GM18951 (cell line): Measurements from ENCODE around the gene ITGA8.

ENCODE experiments used
- POLR2A ChIP-seq: IDR thresholded peaks from 4 replicates; pipeline ENCODE4 v1.6.1; 2011; ENCODE audit warnings: mild to moderate bottlenecking; ENCODE audit not compliant: insufficient read length, insufficient read depth; ENCODE audit errors: extremely low read depth
- in situ Hi-C: fragments of 300-500 bp; cut with MboI; formaldehyde crosslinking; loops from one replicate; pipeline ENCODE4 v1.12.0; 2022; ENCODE audit warnings: low sequenced_read_pairs, mixed read lengths, inconsistent platforms; ENCODE audit not compliant: unreplicated experiment

ITGA8 gene

DNA sequence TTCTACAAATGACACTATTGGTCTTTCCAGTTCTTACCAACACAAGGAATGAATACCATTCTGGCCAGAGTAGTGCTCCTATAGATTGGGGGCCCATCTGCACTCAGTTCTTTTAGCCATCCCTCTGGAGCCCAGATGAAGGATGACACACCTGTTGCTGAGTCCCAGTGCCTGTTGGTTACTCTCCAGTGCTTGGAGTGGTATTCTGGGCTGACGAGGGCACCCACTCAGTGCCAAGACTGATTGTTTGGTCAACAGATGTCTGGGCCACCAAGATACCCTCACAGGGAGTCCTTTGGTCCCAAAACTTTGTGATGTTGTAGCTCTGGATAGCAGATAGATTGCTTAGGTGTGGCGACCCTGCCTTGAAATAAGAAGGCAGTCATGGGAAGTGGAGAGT, 23.7 kb upstream of the ITGA8 start:
- no peak for TF ChIP-seq POLR2A
- in situ Hi-C loops: loop anchor here (25.0 kb wide), 1 partner anchor 306 kb away; no protein-coding TSS in a partner anchor

DNA sequence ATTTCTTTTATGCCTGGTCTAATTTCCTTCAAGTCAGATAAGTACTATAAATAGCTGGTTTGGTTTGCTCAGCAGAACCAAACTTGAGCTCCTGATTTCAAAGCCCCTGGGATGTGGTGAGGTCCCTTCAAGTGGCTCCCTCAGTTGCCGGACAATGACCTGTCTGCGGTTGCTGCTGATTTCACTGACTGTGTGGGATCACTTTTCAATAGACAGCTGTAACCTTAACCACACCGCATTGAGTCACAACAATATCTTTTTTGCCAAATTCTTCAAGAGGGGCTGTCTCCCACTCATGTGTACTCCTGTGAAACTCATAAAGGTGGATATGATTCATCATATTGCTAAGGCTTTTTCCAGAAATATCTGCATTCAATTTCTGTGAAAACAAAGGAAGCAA, 23.1 kb upstream of the ITGA8 start:
- in situ Hi-C loops: loop anchor here (25.0 kb wide), 1 partner anchor 306 kb away; no protein-coding TSS in a partner anchor
- TF ChIP-seq POLR2A: no peak

DNA sequence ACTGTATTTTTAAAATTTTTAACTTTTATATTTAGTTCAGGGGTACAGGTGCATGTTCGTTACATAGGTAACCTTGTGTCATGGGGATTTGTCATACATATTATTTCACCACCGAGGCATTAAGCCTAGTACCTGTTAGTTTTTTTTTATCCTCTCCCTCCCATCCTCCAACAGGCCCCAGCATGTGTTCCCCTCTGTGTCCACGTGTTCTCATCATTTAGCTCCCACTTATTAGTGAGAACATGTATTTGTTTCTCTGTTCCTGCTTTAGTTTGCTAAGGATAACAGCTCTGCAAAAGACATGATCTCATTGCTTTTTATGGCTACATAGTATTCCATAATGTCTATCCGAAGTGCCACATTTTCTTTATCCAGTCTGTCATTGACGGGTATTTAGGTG, 22.4 kb upstream of the ITGA8 start:
- in situ Hi-C loops: loop anchor here (25.0 kb wide), 1 partner anchor 305 kb away; no protein-coding TSS in a partner anchor
- no peak for TF ChIP-seq POLR2A

DNA sequence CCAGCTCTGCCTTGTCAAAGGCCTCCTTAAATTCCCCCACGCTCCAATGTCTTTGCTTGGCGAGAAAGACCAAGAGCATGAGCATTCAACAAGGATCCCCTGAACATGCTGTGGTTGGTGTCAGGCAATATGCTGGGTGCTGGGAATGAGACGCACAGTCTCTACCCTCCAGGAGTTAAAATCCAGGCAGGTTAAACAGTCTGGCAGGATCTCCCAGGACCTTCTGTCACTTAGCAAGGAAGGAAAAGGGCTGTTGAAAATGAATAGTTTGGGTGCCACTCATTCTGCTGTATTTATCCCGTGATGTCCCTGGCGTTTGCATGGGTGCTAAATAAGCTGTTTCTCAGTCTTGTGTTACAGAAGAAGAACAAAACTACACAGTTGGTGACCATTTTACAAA, 21.9 kb upstream of the ITGA8 start:
- no peak for TF ChIP-seq POLR2A
- in situ Hi-C loops: loop anchor here (25.0 kb wide), 1 partner anchor 304 kb away; no protein-coding TSS in a partner anchor

DNA sequence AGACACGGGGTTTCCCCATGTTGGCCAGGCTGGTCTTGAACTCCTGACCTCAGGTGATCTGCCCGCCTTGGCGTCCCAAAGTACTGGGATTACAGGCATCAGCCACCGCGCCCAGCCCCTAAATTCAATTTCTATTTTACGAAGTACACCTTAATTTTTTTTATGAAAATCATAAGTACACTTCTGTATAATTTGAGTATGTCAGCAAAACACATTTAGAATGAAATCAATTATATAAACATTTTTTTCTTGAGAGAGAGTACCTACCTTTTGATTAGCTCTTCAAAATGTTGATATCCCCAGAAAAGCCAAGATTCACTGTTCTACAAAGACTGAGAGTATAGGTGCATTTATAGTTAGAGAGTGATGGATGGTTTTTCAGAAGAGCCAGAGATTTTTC, 20.5 kb upstream of the ITGA8 start:
- in situ Hi-C loops: loop anchor here (25.0 kb wide), 1 partner anchor 303 kb away; no protein-coding TSS in a partner anchor
- TF ChIP-seq POLR2A: no peak

DNA sequence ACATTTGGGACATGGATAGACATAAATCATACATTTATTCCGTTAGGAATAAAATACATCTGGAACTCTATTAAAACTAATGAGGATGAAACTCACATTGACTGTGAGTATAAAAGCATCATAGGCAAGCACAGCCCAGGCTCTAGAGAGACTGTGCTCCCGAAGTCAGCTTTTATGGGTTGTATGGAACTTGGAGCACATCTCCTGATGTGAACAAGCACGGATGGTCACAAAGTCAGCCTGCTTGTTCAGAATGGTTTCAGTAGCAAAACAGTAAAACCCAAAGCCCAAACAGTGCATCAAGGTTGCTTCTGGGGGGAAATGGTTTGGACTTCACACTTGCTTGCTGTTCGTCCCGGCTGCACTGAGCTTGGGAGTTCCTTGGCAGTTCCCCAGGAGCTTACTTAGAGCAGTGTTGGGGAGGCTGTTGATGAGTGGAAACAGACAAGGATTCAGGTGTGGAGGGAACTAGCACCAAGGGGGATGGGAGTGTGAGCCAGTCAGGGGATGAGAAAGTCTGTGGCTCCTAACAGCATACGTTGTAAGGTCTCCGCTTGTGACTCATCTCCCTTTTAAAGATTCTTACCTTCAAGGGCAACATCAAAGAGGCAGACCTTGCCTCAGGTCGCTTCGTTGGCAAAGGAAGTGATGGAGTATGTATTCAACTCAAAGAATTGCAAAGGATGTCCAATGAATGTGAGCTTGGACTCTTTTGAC, 19.7 kb upstream of the ITGA8 start:
- TF ChIP-seq POLR2A: no peak
- in situ Hi-C loops: loop anchor here (25.0 kb wide), 1 partner anchor 302 kb away; no protein-coding TSS in a partner anchor

DNA sequence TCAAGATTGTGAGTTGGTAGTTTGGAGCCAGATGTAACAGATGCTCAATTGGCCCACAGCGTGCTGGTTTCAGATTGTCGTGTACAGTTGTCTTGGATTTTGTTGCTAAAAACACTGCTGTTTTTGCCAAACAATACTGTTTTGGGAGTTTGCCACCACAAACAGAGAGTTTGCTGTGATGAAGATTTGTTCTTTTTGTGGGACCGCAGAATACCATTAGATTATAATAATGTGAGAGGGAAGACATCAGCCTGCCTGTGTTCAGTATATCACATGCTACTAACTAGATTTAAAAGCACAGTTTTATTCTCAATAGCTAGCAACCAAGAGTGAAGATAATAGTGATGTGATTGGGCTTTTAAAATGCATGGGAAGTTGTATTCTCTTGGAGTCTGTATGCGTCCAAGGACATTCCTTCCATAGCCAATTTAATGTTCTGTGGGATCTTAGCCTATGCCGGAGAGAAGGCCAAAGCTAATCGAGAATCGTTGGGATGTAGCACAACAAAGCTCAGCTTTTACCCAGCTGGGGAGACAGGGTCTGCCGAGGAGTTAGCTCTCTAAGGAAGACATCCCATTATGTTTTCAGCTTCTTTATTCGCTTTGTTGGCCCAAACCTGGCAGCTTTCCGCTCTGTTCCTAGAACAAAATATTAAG, 18.7 kb upstream of the ITGA8 start:
- in situ Hi-C loops: loop anchor here (25.0 kb wide), 1 partner anchor 301 kb away; no protein-coding TSS in a partner anchor
- TF ChIP-seq POLR2A: no peak

DNA sequence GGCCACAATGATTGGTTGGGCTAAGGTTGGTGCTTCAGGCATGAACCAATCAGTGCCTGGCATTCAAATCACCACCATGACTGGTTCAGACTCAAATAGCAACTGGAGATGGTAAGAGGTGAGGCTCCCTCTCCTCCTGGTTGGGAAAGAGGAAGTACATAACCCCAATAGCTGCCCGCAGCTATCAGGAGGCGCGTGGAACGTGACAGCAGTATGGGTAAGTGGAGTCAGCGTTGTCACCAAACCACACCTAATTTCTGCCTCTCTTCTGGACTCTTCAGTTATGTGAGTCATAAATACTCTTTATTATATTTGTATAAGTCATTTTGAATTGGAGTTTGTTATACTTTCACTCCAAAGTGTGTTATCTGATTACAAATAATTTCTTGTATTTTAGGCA, 17.9 kb upstream of the ITGA8 start:
- TF ChIP-seq POLR2A: no peak
- in situ Hi-C loops: loop anchor here (25.0 kb wide), 1 partner anchor 300 kb away; no protein-coding TSS in a partner anchor

DNA sequence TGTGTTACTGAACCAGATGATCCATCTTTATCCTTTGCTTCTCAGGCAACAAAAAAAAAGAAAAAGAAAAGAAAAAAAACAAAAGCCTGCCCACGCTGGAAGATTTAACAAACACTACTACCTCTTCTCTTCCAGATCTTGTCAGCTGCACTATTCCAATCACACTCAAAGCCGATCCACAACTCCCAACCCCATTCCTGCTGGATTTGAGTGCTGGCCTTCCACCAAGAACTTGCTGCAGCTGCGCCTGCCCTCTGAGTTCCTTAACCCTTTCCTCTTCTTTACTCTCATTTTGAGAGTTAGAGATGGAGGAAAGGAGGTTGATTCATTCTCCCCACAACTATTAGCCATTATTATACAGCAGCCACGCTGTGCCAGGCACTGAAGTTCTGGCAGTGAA, 16.0 kb upstream of the ITGA8 start:
- in situ Hi-C loops: loop anchor here (25.0 kb wide), 1 partner anchor 298 kb away; no protein-coding TSS in a partner anchor

DNA sequence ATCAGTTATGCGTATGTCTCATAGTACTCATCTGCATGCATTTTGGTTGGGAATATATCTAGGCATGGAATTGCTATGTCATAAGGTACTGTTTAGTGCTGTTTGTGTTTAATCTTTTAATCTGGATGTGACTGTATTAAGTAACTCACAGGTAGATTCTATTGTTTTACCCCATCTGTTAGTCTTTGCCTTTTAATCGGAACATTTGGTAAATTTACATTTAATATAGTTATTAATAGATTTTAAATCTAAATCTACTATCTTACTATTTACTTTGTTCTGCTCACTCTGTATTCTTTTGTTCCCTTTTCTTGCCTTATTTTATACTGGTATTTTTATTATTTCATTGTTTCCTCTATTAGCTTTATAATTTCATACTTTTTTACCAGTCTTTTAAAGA, 10.6 kb upstream of the ITGA8 start:
- TF ChIP-seq POLR2A: no peak

More for the DNA sequence above, 16.0 kb upstream of the ITGA8 start:
- TF ChIP-seq POLR2A: no peak

DNA sequence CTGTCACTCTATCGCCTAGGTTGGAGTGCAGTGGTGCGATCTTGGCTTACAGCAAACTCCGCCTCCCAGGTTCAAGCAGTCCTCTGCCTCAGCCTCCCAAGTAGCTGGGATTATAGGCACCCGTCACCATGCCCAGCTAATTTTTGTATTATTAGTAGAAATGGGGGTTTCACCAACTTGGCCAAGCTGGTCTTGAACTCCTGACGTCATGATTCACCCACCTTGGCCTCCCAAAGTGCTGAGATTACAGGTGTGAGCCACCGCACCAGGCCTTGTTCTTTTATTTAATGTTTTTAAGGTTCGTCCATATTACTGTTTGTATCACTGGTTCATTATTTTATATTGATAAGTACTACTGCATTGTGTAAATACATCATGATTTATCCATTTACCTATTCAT, 10.2 kb upstream of the ITGA8 start:
- in situ Hi-C loops: loop anchor here (25.0 kb wide), 1 partner anchor 293 kb away; no protein-coding TSS in a partner anchor

More for the DNA sequence above, 10.6 kb upstream of the ITGA8 start:
- in situ Hi-C loops: loop anchor here (25.0 kb wide), 1 partner anchor 293 kb away; no protein-coding TSS in a partner anchor

DNA sequence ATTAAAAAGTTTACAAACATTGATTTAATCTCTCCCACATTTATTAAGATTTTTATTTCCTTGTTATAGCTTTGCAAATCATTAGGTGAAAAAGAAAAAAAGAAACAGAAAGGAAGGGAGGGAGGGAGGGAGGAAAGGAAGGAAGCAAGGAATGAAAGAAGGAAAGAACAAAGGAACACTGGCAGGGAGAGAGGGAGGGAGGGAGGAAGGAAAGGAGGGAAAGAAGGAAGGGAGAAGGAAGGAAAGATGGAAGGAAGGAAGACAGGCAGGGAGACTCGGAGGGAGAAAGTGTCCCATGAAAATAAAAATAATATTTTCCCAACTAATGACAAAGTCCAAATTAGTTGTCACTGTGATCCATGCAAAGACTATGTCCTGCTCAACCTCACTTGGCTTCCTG, 6.3 kb upstream of the ITGA8 start:
- in situ Hi-C loops: loop anchor here (25.0 kb wide), 1 partner anchor 289 kb away; no protein-coding TSS in a partner anchor
- no peak for TF ChIP-seq POLR2A

More for the DNA sequence above, 10.2 kb upstream of the ITGA8 start:
- no peak for TF ChIP-seq POLR2A

DNA sequence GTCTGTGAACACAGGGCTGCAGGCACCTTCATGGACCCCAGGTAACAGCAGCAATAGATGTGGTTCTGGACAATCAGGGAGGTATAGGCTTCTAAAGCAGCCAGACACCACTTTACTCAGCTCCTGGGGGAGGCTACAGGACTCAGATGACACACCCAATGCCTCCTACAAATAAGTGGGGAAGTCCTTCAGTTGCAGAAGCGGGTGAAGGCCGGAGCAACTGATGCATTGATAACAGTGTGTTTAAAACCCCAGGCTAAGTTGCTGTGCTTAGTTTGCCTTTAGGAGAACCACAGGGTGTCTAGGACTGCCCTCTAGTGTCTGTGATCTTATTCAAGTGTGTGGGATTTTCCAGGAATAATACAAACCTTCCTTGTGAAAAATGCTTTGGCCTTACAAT, 5.9 kb upstream of the ITGA8 start:
- no peak for TF ChIP-seq POLR2A
- in situ Hi-C loops: loop anchor here (25.0 kb wide), 1 partner anchor 288 kb away; no protein-coding TSS in a partner anchor
